Tibial nerve (tissue), 4 donors: ENCODE data around the gene ATXN10. TPM values are rescaled to one million over a fixed set of nuclear protein-coding genes. Genes with fewer than 3 reads are reported as not detected.

Experiments used
- DNase-seq, 2 donors: peaks; one replicate each; pipeline ENCODE4 v3.0.0-alpha.2; 2019; ENCODE audit warnings: low spot score in 2 of 2
- H3K27ac ChIP-seq, 4 donors: fragments of 200-600 bp; sonication (generic) in 3 of 4; one replicate each; pipeline ENCODE4 v1.5.1; 2017 to 2019; ENCODE audit warnings: mild to moderate bottlenecking in 1 of 4
- H3K27me3 ChIP-seq, 2 donors: fragments of 200-600 bp; sonication (generic) in 1 of 2; one replicate each; pipeline versions ENCODE4 v1.5.1 to v1.6.0; 2017 to 2019
- H3K36me3 ChIP-seq, 3 donors: fragments of 200-600 bp; sonication (generic); one replicate each; pipeline ENCODE4 v1.5.1; 2018 to 2019
- H3K4me1 ChIP-seq, 4 donors: fragments of 200-600 bp; sonication (generic) in 3 of 4; one replicate each; pipeline ENCODE4 v1.5.1; 2017 to 2019
- H3K4me3 ChIP-seq, 4 donors: fragments of 200-600 bp; sonication (generic) in 3 of 4; one replicate each; pipeline ENCODE4 v1.5.1; 2017 to 2019; ENCODE audit warnings: mild to moderate bottlenecking in 1 of 4, moderate library complexity in 1 of 4
- H3K9me3 ChIP-seq, 4 donors: fragments of 200-600 bp; sonication (generic) in 3 of 4; one replicate each; pipeline ENCODE4 v1.5.1; 2017 to 2019
- EP300 ChIP-seq, 2 donors: sonication (generic); formaldehyde crosslinking; IDR thresholded peaks; one replicate each; pipeline ENCODE4 v1.6.1; 2017; ENCODE audit warnings: antibody characterized with exemption in 2 of 2, mild to moderate bottlenecking in 1 of 2
- POLR2A ChIP-seq, 2 donors: fragments of 450-650 bp; IDR thresholded peaks; one replicate each; pipeline ENCODE4 v1.6.1; 2017; ENCODE audit warnings: antibody characterized with exemption in 2 of 2, mild to moderate bottlenecking in 2 of 2, moderate library complexity in 2 of 2
- WGBS, 2 donors: methylation state at CpG; one replicate each; pipeline ENCODE4 v1.1.5; 2018; 5-methylcytosine and 5-hydroxymethylcytosine counted together
- total RNA-seq, 4 donors: library from RNA; depleted of rRNA; stranded (reverse); fragments of >200 nt; gene quantifications; one replicate each; pipeline ENCODE4 v1.1.0, GENCODE V29; 2016
- TF ChIP-seq, protein P1 (sequence below), 5 experiments: fragments of 200-600 bp in 3 of 5; fragments of 450-650 bp in 2 of 5; sonication (generic) in 3 of 5; IDR thresholded peaks; one replicate each; pipeline ENCODE4 v1.5.1; 2016 to 2019; ENCODE audit warnings: antibody characterized with exemption in 5 of 5, mild to moderate bottlenecking in 3 of 5, moderate library complexity in 2 of 5

The ATXN10 gene
- total RNA-seq, 4 donors from 2014 or later: 163 to 197 (median 178) TPM

- no peak overlapping the region for H3K27ac ChIP-seq
- 88% methylated on average over 13 to 18 of the region's 22 CpGs for WGBS, 2 donors
- H3K36me3 ChIP-seq: no peaks in the 10 kb centered on the region
- no peaks in the 10 kb centered on the region for H3K9me3 ChIP-seq
- TF ChIP-seq EP300 (IDR thresholded peaks at IDR 0.05): no peak
- no peak for TF ChIP-seq POLR2A (IDR thresholded peaks at IDR 0.05)
- TF ChIP-seq, protein P1, sequence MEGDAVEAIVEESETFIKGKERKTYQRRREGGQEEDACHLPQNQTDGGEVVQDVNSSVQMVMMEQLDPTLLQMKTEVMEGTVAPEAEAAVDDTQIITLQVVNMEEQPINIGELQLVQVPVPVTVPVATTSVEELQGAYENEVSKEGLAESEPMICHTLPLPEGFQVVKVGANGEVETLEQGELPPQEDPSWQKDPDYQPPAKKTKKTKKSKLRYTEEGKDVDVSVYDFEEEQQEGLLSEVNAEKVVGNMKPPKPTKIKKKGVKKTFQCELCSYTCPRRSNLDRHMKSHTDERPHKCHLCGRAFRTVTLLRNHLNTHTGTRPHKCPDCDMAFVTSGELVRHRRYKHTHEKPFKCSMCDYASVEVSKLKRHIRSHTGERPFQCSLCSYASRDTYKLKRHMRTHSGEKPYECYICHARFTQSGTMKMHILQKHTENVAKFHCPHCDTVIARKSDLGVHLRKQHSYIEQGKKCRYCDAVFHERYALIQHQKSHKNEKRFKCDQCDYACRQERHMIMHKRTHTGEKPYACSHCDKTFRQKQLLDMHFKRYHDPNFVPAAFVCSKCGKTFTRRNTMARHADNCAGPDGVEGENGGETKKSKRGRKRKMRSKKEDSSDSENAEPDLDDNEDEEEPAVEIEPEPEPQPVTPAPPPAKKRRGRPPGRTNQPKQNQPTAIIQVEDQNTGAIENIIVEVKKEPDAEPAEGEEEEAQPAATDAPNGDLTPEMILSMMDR (IDR thresholded peaks at IDR 0.05): no peak
- peaks cover 0 to 9% (median 0%) of the 10 kb centered on the region in 4 donors for H3K4me1 ChIP-seq
- H3K4me3 ChIP-seq: no peak overlapping the region
- DNase-seq: no peak
- peaks cover 0 to 72% of the 10 kb centered on the region in 2 donors for H3K27me3 ChIP-seq
Measured at GRCh38 chr22:45887202-45888131, 215.8 kb downstream of the ATXN10 start.

GRCh38 chr22:45888221-45889092 is 216.8 kb downstream of the ATXN10 start:
- no peak overlapping the region for H3K27ac ChIP-seq
- peaks cover 0 to 71% of the 10 kb centered on the region in 2 donors for H3K27me3 ChIP-seq
- H3K9me3 ChIP-seq: no peaks in the 10 kb centered on the region
- no peak overlapping the region for H3K4me3 ChIP-seq
- no peak for DNase-seq
- H3K36me3 ChIP-seq: no peaks in the 10 kb centered on the region
- TF ChIP-seq, protein P1 (IDR thresholded peaks at IDR 0.05): no peak
- peaks cover 0 to 9% (median 0%) of the 10 kb centered on the region in 4 donors for H3K4me1 ChIP-seq
- 92 to 95% methylated on average over 20 to 27 of the region's 27 CpGs for WGBS, 2 donors

DNA sequence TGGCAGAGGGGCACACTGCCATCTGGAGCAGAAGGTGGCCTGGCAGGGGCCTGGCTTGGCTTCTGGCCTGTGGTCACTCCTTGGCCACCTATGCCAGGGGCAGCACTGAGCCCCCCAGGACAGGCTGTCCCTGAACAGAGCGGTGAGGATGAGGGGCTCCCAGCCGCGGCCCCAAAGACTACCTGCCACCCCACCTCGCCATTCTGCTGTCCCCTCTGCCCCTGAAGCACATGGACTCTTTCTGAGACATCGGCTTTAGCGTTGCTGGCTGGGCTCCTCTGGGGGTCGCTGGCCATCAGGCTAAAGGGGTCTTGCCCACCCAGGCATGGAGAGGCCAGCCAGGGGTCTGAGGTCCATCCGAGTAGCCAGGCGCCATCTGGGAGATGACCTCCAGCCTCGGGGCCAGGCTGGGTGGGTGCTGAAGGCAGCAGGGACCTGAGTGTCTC is 217.5 kb downstream of the ATXN10 start:
- H3K4me1 ChIP-seq: peaks cover 0 to 9% (median 0%) of the 10 kb centered on the region in 4 donors
- WGBS, 2 donors: 79 to 98% methylated on average over 7 to 8 of the region's 10 CpGs
- peaks cover 0 to 68% of the 10 kb centered on the region in 2 donors for H3K27me3 ChIP-seq
- no peak for TF ChIP-seq POLR2A (IDR thresholded peaks at IDR 0.05)
- no peak for TF ChIP-seq EP300 (IDR thresholded peaks at IDR 0.05)
- TF ChIP-seq, protein P1 (IDR thresholded peaks at IDR 0.05): no peak
- H3K9me3 ChIP-seq: no peaks in the 10 kb centered on the region
- no peak for DNase-seq
- H3K27ac ChIP-seq: no peak overlapping the region
- no peak overlapping the region for H3K4me3 ChIP-seq
- no peaks in the 10 kb centered on the region for H3K36me3 ChIP-seq

- WGBS, 2 donors: 23 to 33% methylated on average over 38 to 54 of the region's 56 CpGs
- H3K27ac ChIP-seq: no peak overlapping the region
- DNase-seq: no peak
- H3K27me3 ChIP-seq: peaks cover 0 to 68% of the 10 kb centered on the region in 2 donors
- no peak overlapping the region for H3K4me3 ChIP-seq
- TF ChIP-seq EP300 (IDR thresholded peaks at IDR 0.05) (no peak), POLR2A (IDR thresholded peaks at IDR 0.05) (no peak)
- TF ChIP-seq, protein P1 (IDR thresholded peaks at IDR 0.05): no peak
- no peaks in the 10 kb centered on the region for H3K9me3 ChIP-seq
- peaks cover 0 to 9% (median 0%) of the 10 kb centered on the region in 4 donors for H3K4me1 ChIP-seq
- no peaks in the 10 kb centered on the region for H3K36me3 ChIP-seq
Measured at GRCh38 chr22:45889539-45890350, 218.1 kb downstream of the ATXN10 start.
